HG03175 (cell line): ENCODE measurements around the gene ST8SIA6.
A peak's percentile ranks its signal among the peaks of the same experiment; 100 is the strongest.

ENCODE experiments used
- ATAC-seq: cut with Tn5 transposase; IDR thresholded peaks from one replicate; pipeline ENCODE4 v1.9.1; 2021; ENCODE audit warnings: mild to moderate bottlenecking, moderate library complexity; ENCODE audit not compliant: unreplicated experiment

The ST8SIA6 gene

GRCh38 chr10:17387861-17388503 is 66.4 kb downstream of the ST8SIA6 start:
- no peak for ATAC-seq

DNA sequence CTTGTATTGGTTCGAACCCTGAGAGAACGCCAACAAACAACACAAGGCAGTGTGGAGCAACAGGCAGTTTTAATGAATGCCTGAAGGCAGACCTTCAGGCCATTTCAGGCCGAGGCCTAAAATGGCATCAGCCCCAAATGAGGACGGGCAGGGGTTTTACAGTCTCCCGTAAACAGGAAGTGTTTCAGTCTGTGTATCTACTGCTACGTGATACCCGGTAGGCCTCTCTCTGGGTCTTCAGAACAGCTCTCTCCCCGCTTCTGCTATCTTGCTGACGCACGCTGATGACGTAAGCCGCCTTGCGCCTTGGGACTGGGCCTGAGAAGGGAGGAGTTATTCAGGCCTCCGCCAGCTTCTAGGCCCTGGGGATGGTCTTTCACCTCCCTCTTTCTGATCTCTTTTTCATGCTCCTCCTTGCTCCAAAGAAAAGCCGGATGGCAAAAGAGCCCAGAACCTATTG is 67.7 kb downstream of the ST8SIA6 start:
- ATAC-seq: no peak

DNA sequence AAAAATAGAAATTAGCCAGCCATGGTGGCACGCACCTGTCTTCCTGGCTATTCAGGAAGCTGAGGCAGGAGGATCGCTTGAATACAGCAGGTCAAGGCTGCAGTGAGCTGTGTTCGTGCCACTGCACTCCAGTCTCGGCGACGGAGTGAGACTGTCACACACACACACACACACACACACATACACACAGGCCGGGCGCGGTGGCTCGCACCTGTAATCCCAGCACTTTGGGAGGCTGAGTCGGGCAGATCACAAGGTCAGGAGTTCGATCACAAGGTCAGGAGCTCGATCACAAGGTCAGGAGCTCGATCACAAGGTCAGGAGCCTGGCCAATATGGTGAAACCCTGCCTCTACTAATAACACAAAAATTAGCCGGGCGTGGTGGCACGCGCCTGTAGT is 68.4 kb downstream of the ST8SIA6 start:
- ATAC-seq: no peak

GRCh38 chr10:17385066-17385465 is 69.3 kb downstream of the ST8SIA6 start:
- ATAC-seq: no peak

DNA sequence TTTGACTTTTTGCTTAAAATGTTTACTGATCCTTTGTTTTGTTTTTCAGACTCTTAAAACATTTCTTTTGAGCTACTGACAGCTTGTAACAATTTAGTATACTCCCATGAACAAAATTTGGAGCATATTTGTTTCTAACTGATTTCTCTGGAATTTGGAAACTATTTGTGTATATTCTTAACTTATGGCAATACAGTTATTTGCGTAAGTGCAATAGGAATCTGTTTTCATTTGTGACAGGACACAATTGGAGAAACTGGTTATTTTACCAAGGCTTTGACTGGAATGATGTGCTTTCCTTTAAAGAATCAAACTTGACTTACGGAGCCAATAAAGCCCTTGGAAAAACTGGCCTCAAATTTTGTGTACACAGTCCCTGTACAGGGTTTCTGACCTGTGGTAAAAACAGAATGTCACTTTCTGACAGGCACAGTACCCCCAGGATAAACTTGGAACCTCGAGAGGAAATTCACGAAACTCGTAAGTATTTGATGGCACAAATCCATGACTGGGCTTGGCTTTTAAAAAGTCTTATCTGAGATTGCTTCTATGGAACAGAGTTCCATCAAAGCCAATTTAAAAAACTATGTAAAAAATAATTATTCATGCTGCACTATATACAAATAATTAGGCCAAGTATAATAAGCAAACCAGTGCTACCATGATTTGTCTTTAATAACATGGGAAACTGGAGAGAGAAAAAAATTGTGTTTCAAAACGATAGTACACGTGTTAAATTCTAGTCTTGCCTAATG is 70.4 kb downstream of the ST8SIA6 start:
- no peak for ATAC-seq

DNA sequence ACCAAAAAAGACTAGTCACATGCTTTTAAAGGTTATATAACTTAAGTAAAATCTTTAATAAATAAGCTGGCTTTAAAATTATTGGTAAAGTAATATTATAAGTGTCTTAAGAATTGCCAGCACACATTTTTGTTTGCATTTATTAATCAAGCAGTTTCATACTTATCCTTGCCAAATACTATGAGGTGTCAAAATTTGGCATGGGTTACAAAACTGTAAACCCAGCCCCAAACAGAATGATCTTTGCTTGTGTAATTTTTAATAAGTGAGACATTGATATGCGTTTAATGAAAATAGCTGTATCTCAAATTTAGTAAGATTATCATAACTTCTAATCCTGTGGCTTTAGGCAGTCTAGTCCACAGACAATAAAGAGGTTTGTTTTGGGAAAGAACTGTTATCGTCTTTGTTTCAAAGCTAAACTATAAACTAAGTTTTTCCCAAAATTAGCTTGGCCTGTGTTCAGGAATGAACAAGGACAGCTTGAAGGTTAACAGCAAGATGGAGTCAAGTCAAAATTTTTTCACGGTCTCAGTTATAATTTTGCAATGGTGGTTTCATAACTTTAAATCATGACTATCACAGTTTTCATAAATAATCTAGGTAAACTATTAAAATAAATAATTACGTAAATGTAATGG is 72.8 kb downstream of the ST8SIA6 start:
- no peak for ATAC-seq

DNA sequence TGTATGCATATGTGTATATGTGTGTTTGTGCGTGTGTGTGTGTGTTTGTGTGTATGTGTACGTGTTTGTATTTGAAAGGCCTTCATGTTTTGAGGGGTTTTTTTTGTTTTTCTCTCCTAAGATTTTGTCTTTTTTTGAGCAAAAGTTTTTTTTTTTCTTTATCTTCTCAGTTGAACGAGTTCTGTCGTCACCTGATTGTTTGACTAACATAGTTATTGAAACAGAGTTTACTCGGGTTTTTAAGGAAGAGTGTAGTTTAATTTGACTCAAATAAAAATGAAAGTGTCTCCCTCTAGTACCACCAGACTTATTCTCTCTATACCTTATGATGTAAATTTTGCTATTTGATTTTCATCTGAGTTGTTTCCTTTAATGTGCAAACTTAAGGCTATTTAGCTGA is 73.5 kb downstream of the ST8SIA6 start:
- ATAC-seq: no peak

DNA sequence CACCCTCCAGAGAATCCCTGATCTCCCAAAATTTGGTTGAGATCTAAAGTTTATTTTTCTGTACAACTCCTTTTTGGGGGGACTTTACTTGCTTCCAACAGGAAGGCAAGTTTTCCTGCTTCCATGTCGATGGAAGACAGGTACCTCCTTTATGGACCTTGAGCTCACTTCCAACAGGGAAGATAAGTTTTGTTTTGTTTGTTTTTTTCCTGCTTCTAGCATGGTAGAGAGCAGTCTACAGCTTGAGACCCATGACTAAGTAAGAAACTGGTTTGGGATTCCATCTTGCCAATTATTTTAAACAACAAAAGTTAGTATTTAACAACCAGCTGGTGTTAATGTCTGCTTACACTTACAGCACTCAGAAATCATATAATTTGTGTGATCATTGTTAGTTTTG is 74.4 kb downstream of the ST8SIA6 start:
- ATAC-seq: no peak

GRCh38 chr10:17379151-17379690 is 75.2 kb downstream of the ST8SIA6 start:
- no peak for ATAC-seq

DNA sequence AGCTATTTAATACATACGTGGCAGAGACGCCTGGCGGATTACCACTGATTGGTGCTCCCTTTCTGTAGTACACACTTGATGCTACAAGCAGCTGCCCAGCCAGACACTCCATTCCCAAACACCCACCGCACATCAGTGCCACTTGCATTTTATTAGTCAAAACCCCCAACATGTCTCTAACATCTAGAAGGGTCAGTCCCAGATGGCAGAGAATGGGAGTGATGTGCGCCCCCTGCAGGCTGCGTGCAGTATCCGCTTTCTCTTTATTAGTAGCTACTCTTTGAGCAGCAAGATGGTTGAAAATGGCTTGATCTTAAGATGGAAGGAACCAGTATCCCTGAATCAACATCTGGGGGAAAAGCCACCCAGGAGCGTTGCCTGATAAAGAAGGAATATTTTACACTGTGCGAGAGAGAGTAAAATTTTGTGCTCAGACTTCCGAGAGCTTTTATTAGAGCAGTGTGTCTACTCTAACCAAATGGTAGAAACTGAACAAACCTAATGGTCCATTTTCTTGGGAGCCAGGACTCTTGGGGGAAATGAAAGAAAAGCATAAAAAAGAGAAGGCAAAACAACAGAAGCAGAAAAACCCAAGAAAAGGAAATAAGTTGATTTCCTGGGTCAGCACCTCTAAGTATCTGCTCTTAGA is 78.3 kb downstream of the ST8SIA6 start:
- ATAC-seq: no peak

GRCh38 chr10:17368708-17369272 is 85.6 kb downstream of the ST8SIA6 start:
- ATAC-seq: no peak

DNA sequence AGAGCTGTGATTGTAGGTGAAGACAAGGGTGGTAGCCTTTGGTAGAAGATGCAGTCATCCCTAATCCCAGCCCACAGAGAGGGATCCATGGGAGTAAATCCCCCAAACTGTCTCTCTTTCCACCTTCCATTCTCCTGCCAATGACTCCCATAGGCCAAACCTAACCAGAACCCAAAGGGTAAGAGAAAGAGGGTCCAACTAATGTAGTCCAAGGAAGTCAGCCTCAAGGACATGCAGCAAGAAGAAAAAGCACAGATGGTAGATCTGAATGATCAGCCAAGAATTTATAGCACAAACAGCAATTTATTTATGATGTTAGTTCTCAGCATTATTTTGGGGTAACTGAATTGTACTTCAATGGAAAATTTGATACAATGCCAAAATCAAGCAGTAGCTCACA is 87.7 kb downstream of the ST8SIA6 start:
- ATAC-seq: no peak

GRCh38 chr10:17365402-17365801 is 89.0 kb downstream of the ST8SIA6 start:
- ATAC-seq: peak; percentile 79

GRCh38 chr10:17358461-17358860 is 95.9 kb downstream of the ST8SIA6 start:
- no peak for ATAC-seq

DNA sequence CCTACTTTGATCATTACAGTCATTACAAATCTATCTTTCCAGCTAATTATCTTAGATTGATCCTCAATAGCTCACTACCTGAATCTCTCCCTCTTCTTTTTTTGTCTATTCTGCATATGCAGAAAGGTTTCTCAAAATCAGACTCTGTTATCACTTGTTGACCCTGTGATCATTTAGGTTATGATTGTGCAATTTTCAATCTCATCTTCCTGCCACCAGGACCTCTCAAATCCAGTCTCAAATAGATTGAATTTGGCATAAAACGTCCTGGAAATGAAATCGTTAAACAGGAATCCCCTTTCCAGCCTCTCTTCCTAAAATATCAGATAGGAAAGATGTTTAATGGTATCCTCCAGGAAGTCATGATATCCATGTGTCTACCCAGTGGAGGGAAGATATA is 96.6 kb downstream of the ST8SIA6 start:
- no peak for ATAC-seq

GRCh38 chr10:17356820-17357219 is 97.6 kb downstream of the ST8SIA6 start:
- no peak for ATAC-seq

DNA sequence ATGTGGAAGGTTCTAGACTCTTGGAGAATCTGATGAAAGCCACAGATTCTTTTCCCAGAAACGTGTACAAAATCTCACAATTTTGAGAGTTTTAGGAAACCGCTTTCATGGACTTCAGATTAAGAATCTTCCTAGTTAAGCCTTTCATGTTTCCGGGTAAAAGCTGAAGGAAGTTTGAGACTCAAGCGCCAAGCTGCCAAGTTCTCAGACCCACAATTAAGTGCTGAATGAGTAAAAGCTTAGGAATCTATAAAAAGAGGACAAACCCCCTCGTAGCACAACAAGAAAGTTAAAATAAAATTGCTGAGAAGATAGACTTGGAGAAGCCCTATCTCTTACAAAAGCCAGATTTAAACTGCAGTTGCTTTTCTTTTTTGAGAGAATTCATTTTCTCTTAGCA is 99.6 kb downstream of the ST8SIA6 start:
- ATAC-seq: no peak

GRCh38 chr10:17353568-17354300 is 100.7 kb downstream of the ST8SIA6 start:
- ATAC-seq: no peak

- ATAC-seq: no peak
Measured at GRCh38 chr10:17352583-17352982, 101.8 kb downstream of the ST8SIA6 start.

- ATAC-seq: no peak
Measured at GRCh38 chr10:17351506-17351905, 102.9 kb downstream of the ST8SIA6 start.
